D341Med (cell line): ENCODE data around the gene MMP14.
A peak's percentile ranks its signal among the peaks of the same experiment; 100 is the strongest.
"Not testable (repeated sequence)": the region's sequence is repeated elsewhere in the genome, so short reads cannot be mapped to it uniquely, and the experiment has no call there.

Experiments
- DNase-seq: peaks from one replicate; pipeline ENCODE4 v3.0.0; 2012; ENCODE audit warnings: low spot score

MMP14 gene

DNA sequence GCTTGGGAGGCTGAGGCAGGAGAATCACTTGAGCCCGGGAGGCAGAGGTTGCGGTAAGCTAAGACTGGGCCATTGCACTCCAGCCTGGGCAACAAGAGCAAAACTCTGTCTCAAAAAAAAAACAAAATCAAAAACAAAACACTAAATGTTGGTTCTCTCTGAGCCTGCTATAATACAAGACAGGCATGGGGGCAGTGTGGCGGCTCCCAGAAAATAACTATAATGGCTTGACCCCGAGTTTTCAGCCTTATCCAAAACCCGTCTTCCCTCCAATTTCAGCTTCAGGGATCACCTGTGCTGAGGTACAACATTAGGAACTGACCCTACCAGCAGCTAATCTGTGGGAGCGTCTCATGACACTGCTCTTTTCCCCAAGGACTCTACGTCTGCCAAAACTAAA is 22.0 kb upstream of the MMP14 start:
- DNase-seq: no peak

DNA sequence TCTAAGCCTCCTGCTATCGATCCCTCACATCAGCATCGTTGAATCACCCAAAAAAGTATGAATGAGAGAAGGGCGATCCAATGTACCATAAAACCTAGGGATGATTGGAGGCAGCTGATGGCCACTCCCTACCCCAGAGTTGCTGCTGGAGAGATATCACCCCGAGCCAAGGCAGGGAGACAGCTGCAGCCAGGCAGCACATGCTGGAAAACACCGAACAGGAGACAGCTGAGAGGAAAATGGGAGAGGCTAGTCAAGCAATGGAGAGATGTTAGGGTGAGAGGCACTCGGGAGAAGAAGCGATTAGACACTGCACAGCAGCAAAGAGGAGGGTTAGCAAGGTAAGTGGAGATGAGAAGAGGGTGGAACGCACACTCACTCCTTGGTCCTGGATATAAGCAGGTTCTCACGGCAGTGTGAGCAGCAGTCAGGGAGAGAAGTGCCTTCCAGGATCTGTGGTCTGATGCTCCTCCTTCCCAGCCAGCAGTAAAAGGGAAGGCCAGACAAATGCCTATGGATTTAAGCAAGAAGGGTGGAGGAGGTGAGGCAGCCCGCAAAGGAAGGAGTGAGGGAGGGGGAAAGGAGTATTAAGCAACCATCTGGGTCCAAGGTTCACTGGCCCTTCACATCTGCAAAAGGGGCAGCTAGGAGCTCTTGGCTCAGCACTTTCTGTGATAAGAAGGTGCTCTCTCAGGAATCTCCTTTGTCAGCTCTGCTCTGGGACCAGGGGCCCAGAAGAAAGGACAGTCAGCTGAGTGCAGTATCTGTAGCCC is 21.3 kb upstream of the MMP14 start, which contains the start of gene SLC7A7:
Gene SLC7A7, minus strand, starts transcription at position 495 of the 773 bp plus-strand sequence. CDS start 2,037 bp downstream, outside the sequence.
- no peak for DNase-seq

GRCh38 chr14:22819151-22819988 is 17.0 kb upstream of the MMP14 start:
- no peak for DNase-seq

- DNase-seq: no peak
Observed at GRCh38 chr14:22820731-22821130, 15.7 kb upstream of the MMP14 start.

DNA sequence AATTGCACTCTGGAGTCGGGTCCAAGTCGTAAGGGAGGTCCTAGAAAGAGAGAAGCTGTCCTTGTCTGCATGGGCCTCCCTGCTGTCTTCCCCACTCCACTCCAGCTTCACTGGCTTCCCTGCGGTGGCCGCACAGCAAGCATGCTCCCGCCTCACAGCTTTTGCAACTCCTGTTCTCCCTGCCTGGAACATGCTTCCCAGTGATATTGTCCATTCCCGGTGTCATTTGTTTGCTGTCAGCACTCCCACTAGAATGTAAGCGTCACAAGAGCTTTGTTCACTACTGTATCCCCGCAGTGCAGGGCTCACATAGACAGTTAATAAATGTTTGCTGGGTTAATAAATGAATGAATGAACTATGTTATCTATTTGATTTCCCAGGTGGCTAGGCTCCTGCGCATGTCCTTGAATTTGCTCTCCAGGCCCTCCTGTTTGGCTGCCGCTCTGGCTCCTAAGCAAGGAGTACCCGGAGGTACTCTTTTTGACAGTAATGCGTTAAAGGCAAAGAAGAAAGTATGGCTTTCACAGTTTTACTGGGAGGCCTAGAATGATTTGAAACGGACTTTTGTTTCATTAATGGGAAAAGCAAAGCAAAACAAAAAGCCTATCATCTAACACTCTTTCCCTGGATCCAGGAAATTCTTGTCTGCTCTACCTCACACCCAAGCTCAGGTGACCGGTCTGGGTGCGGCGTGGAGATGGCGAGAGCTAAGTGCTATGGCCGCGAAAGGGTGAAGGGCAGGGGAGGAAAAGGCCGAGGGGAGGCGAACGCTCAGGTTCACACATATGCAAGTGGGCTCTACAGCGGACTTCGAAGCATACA is 15.0 kb upstream of the MMP14 start:
- no peak for DNase-seq

DNA sequence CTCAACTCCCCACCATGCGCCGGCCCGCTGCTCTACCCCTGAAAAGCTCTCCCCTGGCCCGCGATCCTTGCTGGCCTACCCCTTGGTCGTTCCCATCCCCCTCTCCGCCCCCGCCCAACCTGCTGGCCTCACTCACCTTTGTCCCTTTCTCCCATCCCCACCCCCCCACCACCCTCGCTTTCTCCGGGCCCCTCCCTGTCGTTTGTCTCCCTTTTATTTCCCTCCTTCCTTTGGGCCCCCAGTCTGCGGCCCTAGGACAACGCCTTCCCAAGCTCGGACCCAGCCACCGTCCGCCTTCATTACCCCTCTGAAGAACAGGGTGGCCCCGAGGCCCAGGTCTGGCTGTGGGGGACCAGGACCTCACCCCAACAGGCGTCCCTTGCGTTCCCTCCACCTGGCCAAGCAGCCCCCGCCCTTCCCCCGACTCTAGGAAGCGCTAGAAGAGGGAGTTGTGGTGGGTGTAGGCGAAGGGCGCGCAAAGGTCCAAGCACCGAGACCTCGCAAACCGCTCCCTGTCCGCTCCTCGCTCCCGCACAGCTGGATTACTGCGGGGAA is 14.3 kb upstream of the MMP14 start:
- no peak for DNase-seq

- peak; percentile 88 for DNase-seq
Observed at GRCh38 chr14:22822571-22823098, 13.8 kb upstream of the MMP14 start.

- DNase-seq: no peak
Observed at GRCh38 chr14:22824711-22825359, 11.6 kb upstream of the MMP14 start.

DNA sequence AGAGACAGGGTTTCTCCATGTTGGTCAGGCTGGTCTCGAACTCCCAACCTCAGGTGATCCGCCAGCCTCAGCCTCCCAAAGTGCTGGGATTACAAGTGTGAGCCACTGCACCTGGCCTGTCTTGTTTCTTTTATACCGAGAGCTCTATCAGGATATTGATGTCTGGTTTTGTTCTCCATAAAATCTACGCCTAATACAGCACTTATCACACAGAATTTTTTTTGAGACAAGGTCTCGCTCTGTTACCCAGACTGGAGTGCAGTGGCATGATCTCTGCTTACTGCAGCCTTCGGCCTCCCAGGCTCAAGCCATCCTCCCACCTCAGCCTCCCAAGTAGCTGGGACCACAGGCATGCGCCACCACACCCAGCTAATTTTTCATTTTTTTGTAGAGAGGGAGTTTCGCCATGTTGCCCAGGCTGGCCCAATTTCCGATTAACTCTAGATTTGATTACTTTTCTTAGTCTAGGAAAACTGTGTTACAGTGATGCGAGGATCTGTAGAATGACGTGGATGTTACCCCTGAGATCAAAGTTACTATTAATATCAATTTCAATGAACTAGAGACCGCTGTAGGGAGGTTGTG is 7.2 kb upstream of the MMP14 start:
- DNase-seq: not testable (repeated sequence)

DNA sequence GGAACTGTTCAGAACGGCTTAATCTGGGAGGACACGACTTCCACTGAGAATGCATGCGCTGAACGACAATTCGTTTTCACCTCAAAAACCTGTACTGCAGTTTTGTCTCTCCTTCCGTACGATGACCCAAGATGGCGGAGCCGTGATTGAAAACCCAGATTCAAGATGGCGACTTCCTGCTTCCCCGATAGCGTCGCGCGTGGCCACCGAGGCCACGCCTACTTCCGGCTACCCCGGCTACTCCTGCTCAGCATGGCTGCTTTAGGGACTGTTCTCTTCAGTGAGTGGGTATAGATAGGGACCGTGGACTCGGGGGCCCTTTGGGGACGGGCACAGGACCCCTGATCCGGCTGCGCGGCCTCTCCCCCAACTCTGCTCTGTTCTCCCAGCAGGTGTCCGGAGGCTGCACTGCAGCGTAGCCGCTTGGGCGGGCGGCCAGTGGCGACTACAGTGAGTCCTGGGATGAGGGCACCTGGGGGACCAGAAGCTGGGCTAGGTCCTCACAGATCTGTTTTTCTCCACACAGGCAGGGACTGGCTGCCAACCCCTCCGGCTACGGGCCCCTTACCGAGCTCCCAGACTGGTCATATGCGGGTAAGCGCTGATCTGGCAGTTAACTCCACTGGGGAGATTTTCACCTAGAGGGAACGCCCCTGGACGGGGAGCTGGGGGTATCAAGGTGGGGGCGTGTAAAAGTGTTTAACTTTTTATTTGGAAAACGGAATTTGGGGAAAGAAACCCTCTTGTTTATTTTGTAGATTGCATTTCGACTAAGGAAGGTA is 6.5 kb upstream of the MMP14 start, which contains the start of gene MRPL52:
Gene MRPL52, plus strand, starts transcription at position 227 of the 782 bp plus-strand sequence. Its CDS starts 26 bp downstream, at position 253.
- peak; percentile 92 for DNase-seq

GRCh38 chr14:22830443-22831010 is 5.9 kb upstream of the MMP14 start:
- no peak for DNase-seq

DNA sequence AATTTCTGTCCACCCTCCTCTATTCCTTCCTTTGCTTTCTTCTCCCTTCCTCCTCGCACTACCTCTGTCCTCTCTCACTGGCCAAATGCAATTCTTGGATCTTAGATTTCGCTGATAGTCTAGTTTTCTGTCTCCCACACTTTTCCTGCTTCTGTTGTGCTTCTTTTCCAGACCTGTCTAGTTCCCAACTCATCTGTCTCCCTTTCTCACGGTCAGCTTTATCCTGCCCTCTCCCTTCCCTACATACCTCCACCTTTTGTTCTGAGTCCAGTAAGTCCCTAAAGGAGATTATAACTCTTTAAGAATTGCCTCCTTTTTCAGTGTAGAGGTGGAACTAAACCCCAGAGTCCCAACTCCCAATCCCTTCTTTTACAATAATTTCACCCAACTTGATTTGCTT is 880 bp upstream of the MMP14 start:
- DNase-seq: no peak

GRCh38 chr14:22837114-22837749 is 847 bp downstream of the MMP14 start:
- peak; percentile 36 for DNase-seq

- no peak for DNase-seq
Observed at GRCh38 chr14:22837750-22838538, 1.6 kb downstream of the MMP14 start.

GRCh38 chr14:22838631-22839041 is 2.3 kb downstream of the MMP14 start:
- DNase-seq: no peak

GRCh38 chr14:22839159-22839779 is 2.9 kb downstream of the MMP14 start:
- DNase-seq: no peak

GRCh38 chr14:22841311-22841710 is 4.9 kb downstream of the MMP14 start:
- no peak for DNase-seq

GRCh38 chr14:22841769-22842168 is 5.4 kb downstream of the MMP14 start:
- peak; percentile 8 for DNase-seq
